Kidney (tissue), 14 donors: ENCODE results near the gene KIF24. TPM values are rescaled to one million over a fixed set of nuclear protein-coding genes. Genes with fewer than 3 reads are reported as not detected.

ENCODE experiments used
- DNase-seq, 5 donors: peaks; one replicate each; pipeline ENCODE4 v3.0.0-alpha.2; 2013 to 2020
- FAIRE-seq: peaks from 2 replicates; lab custom pipeline; 2012; peaks lifted over from hg19 to GRCh38; lab: Jason Lieb, UNC
- H3K27ac ChIP-seq, 2 donors: one replicate each; pipeline ENCODE4 v1.7.0; 2013; ENCODE audit warnings: low read depth in 2 of 2, low read length in 2 of 2, inconsistent platforms in 1 of 2
- H3K27me3 ChIP-seq: one replicate; pipeline ENCODE4 v1.7.1; 2013; ENCODE audit warnings: low read length, inconsistent platforms; ENCODE audit not compliant: control insufficient read depth, insufficient read depth
- H3K36me3 ChIP-seq, 3 donors: one replicate each; pipeline versions ENCODE4 v1.7.0 to v1.7.1; 2013; ENCODE audit warnings: low read length in 3 of 3, control low read depth in 1 of 3, inconsistent platforms in 1 of 3; ENCODE audit not compliant: insufficient read depth in 3 of 3, control insufficient read depth in 2 of 3
- H3K4me1 ChIP-seq, 3 donors: one replicate each; pipeline versions ENCODE4 v1.7.0 to v1.7.1; 2013; ENCODE audit warnings: low read length in 3 of 3, inconsistent platforms in 1 of 3, low read depth in 1 of 3; ENCODE audit not compliant: control insufficient read depth in 2 of 3, insufficient read depth in 2 of 3
- H3K4me3 ChIP-seq, 3 donors: one replicate each; pipeline versions ENCODE4 v1.7.0 to v1.8.1; 2013; ENCODE audit warnings: low read length in 3 of 3, control low read depth in 1 of 3, inconsistent platforms in 1 of 3
- H3K9ac ChIP-seq, 3 donors: one replicate each; pipeline versions ENCODE4 v1.7.0 to v1.7.1; 2013; ENCODE audit warnings: low read length in 3 of 3, control low read depth in 1 of 3, inconsistent platforms in 1 of 3
- H3K9me3 ChIP-seq, 3 donors: one replicate each; pipeline versions ENCODE4 v1.7.0 to v1.7.1; 2013; ENCODE audit warnings: low read length in 3 of 3, control low read depth in 1 of 3, inconsistent platforms in 1 of 3; ENCODE audit not compliant: control insufficient read depth in 2 of 3, insufficient read depth in 1 of 3
- CTCF ChIP-seq: IDR thresholded peaks from 3 replicates; pipeline ENCODE4 v1.5.1; 2012; ENCODE audit warnings: mild to moderate bottlenecking, moderate library complexity, borderline replicate concordance; ENCODE audit not compliant: insufficient read depth; ENCODE audit errors: extremely low read depth
- intact Hi-C: fragments of 100-400 bp; cut with DNase I; formaldehyde crosslinking; loops from one replicate; pipeline ENCODE4 v1.11.1; 2022
- polyA plus RNA-seq: library from polyadenylated mRNA; stranded (reverse); fragments of 350-450 nt; fragmentation: Illumina TruSeq; extraction: RNeasy Lipid Tissue Mini Kit (QIAGEN cat#74804); gene quantifications from one replicate; pipeline ENCODE4 v1.2.3, GENCODE V29; 2014; ENCODE audit warnings: low read depth, low replicate concordance; ENCODE audit not compliant: insufficient read depth
- total RNA-seq: library from RNA; stranded (reverse); fragmentation: NEBNext Ultra II Directional; extraction: Animal tissue kit (Norgen Biotek cat#: 25700); gene quantifications from one replicate; pipeline ENCODE4 v1.2.1, GENCODE V29; 2021
- donor health status: control.
- donor health status: control.
- donor health status: control.
- donor health status: control.
- donor health status: control.
- donor health status: DM: yes; HTN: yes; CAD: no.
- donor health status: Normal renal cell carcinoma (clear cell type).

KIF24 gene
- total and polyA plus RNA-seq, 2 donors from 2014 or later, result 0.58 to 2.8 TPM

- H3K36me3 ChIP-seq, result no peaks in the 10 kb centered on the region
- H3K4me1 ChIP-seq, result no peaks in the 10 kb centered on the region
- FAIRE-seq (no peak), DNase-seq (peak in 4 of 5 donors; percentile 50 to 72 (median 60))
- H3K27ac ChIP-seq, result no peak overlapping the region
- intact Hi-C loops, result no loop called here
- no peak overlapping the region for H3K4me3 ChIP-seq
- H3K27me3 ChIP-seq, result no peaks in the 10 kb centered on the region
- TF ChIP-seq CTCF, result no peak
- no peak overlapping the region for H3K9ac ChIP-seq
- H3K9me3 ChIP-seq, result no peaks in the 10 kb centered on the region
Observed at GRCh38 chr9:34279411-34279810, 49.7 kb downstream of the KIF24 start.

Other genes with a start within 250 kb of the KIF24 start
- 33.0 TPM for gene DCAF12, start 202.6 kb downstream of the KIF24 start, total RNA-seq
- gene DCAF12, start 202.6 kb downstream of the KIF24 start, polyA plus RNA-seq, result 11.8 TPM
- 53.8 TPM for gene UBAP1, start 150.2 kb downstream of the KIF24 start, total RNA-seq
- gene UBAP1, start 150.2 kb downstream of the KIF24 start, polyA plus RNA-seq, result 39.4 TPM
- 12.6 TPM for gene NUDT2, start 301 bp upstream of the KIF24 start, total RNA-seq
- gene NUDT2, start 301 bp upstream of the KIF24 start, polyA plus RNA-seq, result 32.1 TPM
- gene MYORG, start 47.6 kb upstream of the KIF24 start, total RNA-seq, result 8.1 TPM
- gene MYORG, start 47.6 kb upstream of the KIF24 start, polyA plus RNA-seq, result 13.5 TPM
- gene FAM219A, start 129.3 kb upstream of the KIF24 start, total RNA-seq, result 21.1 TPM
- 8.7 TPM for gene FAM219A, start 129.3 kb upstream of the KIF24 start, polyA plus RNA-seq
- gene DNAI1, start 129.5 kb upstream of the KIF24 start, total RNA-seq, result 3.0 TPM
- gene DNAI1, start 129.5 kb upstream of the KIF24 start, polyA plus RNA-seq, result 2.4 TPM
- gene ENHO, start 193.7 kb upstream of the KIF24 start, total RNA-seq, result 0.22 TPM
- 2.7 TPM for gene ENHO, start 193.7 kb upstream of the KIF24 start, polyA plus RNA-seq